CD4-positive, alpha-beta T cell (primary cell): ENCODE data around the gene KIF23. TPM values are rescaled to one million over a fixed set of nuclear protein-coding genes. Genes with fewer than 3 reads are reported as not detected.

ENCODE experiments used
- ATAC-seq: fragments of 200-7000 bp; cut with Tn5 transposase; one replicate; pipeline ENCODE4 v1.10.0; 2022; ENCODE audit warnings: mild to moderate bottlenecking; ENCODE audit not compliant: poor library complexity
- CTCF ChIA-PET: fragments of 350-600 bp; sonication (Branson Sonifier 250); formaldehyde crosslinking; loops from one replicate; lab custom pipeline; 2021; ENCODE audit warnings: antibody characterized with exemption, inconsistent platforms; lab: Charles Lee
- POLR2A ChIA-PET: fragments of 350-600 bp; sonication (Branson Sonifier 250); formaldehyde crosslinking; loops from one replicate; lab custom pipeline; 2021; ENCODE audit warnings: antibody characterized with exemption, inconsistent platforms; lab: Charles Lee
- DNase-seq, 14 experiments: peaks; one replicate each; pipeline ENCODE4 v3.0.0-alpha.2; 2013 to 2020; ENCODE audit warnings: mixed read lengths in 2 of 14
- H3K27ac ChIP-seq, 2 donors: one replicate each; pipeline versions ENCODE4 v1.5.1 to v1.7.0; 2013; ENCODE audit warnings: low read length in 2 of 2, low read depth in 1 of 2, mild to moderate bottlenecking in 1 of 2
- H3K27me3 ChIP-seq, 2 experiments: 1 replicate in 1 of 2; 2 replicates in 1 of 2; pipeline versions ENCODE4 v1.6.1 to v1.7.0; 2013; ENCODE audit warnings: low read length in 2 of 2, control low read depth in 1 of 2, mild to moderate bottlenecking in 1 of 2, moderate library complexity in 1 of 2; ENCODE audit not compliant: insufficient read depth in 2 of 2, control insufficient read depth in 1 of 2
- H3K36me3 ChIP-seq: one replicate; pipeline ENCODE4 v1.6.1; 2013; ENCODE audit warnings: low read length, control low read depth; ENCODE audit not compliant: insufficient read depth
- H3K4me1 ChIP-seq: one replicate; pipeline ENCODE4 v1.6.1; 2013; ENCODE audit warnings: low read length, control low read depth; ENCODE audit not compliant: insufficient read depth
- H3K4me3 ChIP-seq: one replicate; pipeline ENCODE4 v1.5.1; 2013; ENCODE audit warnings: mild to moderate bottlenecking, low read length, moderate library complexity
- H3K9me3 ChIP-seq, 2 experiments: 1 replicate in 1 of 2; 2 replicates in 1 of 2; pipeline versions ENCODE4 v1.6.1 to v1.7.0; 2013; ENCODE audit warnings: low read length in 2 of 2, mild to moderate bottlenecking in 2 of 2, control low read depth in 1 of 2, moderate library complexity in 1 of 2; ENCODE audit not compliant: control insufficient read depth in 1 of 2, insufficient read depth in 1 of 2
- H3K27ac Mint-ChIP-seq: one replicate; pipeline ENCODE4 v1.8.0; 2020; ENCODE audit warnings: mixed read lengths
- H3K27me3 Mint-ChIP-seq: one replicate; pipeline ENCODE4 v1.8.0; 2021; ENCODE audit warnings: mixed read lengths
- H3K36me3 Mint-ChIP-seq: one replicate; pipeline ENCODE4 v1.8.0; 2021; ENCODE audit warnings: low read depth, mixed read lengths
- H3K4me1 Mint-ChIP-seq: one replicate; pipeline ENCODE4 v1.8.0; 2021; ENCODE audit warnings: low read depth, mixed read lengths
- H3K4me3 Mint-ChIP-seq: one replicate; pipeline ENCODE4 v1.8.0; 2020; ENCODE audit warnings: mild to moderate bottlenecking, mixed read lengths
- H3K9me3 Mint-ChIP-seq: one replicate; pipeline ENCODE4 v1.8.0; 2020; ENCODE audit warnings: mixed read lengths
- intact Hi-C, 2 experiments: fragments of 100-400 bp; cut with DNase I in 1 of 2; cut with micrococcal nuclease in 1 of 2; formaldehyde crosslinking; loops; one replicate each; pipeline versions ENCODE4 v1.15.1 to v1.9.0; 2023 to 2025; cut with DNase I, micrococcal nuclease
- total RNA-seq, 174 experiments: library from RNA in 2 of 174; stranded (reverse) in 2 of 174; gene quantifications; one replicate each; pipeline ENCODE4 v1.2.3 and lab custom pipeline; 2021 to 2026
- TF ChIP-seq, protein P1 (sequence below): fragments of 200-600 bp; IDR thresholded peaks from one replicate; pipeline ENCODE4 v1.8.0; 2022; ENCODE audit warnings: antibody characterized with exemption, mild to moderate bottlenecking

KIF23 gene
- total RNA-seq, 2 experiments from 2014 or later: 0.71 to 1.1 TPM

DNA sequence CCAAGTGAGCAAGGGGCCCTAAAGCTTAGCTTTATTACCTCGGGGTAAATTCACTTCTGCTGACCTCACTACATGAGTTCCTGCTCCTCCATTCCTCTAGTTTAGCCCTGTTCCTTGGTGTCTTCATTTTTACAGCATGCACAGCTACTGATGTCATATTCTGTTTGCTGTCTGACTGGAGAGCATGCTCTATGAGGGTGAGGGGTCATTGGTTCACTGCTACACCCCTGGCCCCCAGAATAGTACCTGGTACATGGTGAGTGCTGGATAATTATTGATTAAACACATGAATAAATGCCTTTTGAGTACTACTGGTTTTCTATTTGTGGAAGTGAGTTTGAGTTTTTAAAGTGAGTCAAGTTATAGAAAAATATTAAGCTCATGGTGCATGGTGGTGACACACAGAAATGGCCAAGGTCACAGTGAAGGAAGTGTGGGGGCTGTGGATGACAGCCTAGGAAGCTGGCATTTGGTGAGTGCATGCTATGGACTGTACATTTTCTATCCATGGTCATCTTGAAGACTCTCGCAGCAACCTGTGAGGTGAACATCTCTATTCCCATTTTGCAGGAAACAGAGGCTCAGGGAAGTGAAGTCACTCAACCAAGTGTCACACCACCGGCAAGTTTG, 72.4 kb downstream of the KIF23 start:
- H3K4me1 ChIP-seq: no peaks in the 10 kb centered on the region
- H3K4me1 Mint-ChIP-seq: no peaks in the 10 kb centered on the region
- POLR2A ChIA-PET: no interaction called here

DNA sequence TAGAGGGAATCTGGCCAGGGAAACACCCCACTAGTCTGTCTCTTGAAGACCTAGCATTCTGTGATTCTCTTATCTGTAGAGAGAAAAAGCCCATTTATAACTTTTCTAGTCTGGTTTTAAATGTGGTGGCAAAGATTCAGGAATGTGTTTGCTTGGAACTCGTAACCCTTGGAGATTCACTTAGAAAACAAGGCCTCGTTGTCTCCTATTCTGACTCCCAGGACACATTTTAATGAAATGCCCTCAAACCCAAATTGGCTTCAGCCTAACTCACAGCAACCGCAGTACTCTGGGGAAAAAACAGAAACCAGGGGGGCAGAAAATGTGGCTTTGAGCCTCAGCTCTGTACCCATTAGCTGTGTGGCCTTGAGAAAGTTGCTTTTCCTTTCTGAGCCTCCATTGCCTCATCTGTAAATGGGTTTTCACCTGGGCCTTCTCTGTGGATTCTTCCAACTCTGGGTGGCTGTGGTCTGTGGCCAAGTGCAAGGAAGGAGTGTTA, 75.0 kb downstream of the KIF23 start:
- POLR2A ChIA-PET: no interaction called here
- Mint-ChIP-seq H3K4me3 (no peak overlapping the region), H3K36me3 (no peaks in the 10 kb centered on the region), H3K4me1 (no peaks in the 10 kb centered on the region), H3K9me3 (peaks cover 5% of the 10 kb centered on the region), H3K27ac (no peak overlapping the region), H3K27me3 (no peaks in the 10 kb centered on the region)
- Histone ChIP-seq H3K27ac (no peak overlapping the region), H3K9me3 (peaks cover 0 to 9% of the 10 kb centered on the region in 2 experiments), H3K36me3 (no peaks in the 10 kb centered on the region), H3K27me3 (no peaks in the 10 kb centered on the region), H3K4me3 (no peak overlapping the region), H3K4me1 (no peaks in the 10 kb centered on the region)
- no peak for ATAC-seq
- TF ChIP-seq, protein P1, sequence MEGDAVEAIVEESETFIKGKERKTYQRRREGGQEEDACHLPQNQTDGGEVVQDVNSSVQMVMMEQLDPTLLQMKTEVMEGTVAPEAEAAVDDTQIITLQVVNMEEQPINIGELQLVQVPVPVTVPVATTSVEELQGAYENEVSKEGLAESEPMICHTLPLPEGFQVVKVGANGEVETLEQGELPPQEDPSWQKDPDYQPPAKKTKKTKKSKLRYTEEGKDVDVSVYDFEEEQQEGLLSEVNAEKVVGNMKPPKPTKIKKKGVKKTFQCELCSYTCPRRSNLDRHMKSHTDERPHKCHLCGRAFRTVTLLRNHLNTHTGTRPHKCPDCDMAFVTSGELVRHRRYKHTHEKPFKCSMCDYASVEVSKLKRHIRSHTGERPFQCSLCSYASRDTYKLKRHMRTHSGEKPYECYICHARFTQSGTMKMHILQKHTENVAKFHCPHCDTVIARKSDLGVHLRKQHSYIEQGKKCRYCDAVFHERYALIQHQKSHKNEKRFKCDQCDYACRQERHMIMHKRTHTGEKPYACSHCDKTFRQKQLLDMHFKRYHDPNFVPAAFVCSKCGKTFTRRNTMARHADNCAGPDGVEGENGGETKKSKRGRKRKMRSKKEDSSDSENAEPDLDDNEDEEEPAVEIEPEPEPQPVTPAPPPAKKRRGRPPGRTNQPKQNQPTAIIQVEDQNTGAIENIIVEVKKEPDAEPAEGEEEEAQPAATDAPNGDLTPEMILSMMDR: no peak
- CTCF ChIA-PET: no interaction called here
- intact Hi-C loops: no loop called here
- DNase-seq: no peak

More for the DNA sequence above, 72.4 kb downstream of the KIF23 start:
- DNase-seq: no peak
- TF ChIP-seq, protein P1: no peak
- peaks cover 2% of the 10 kb centered on the region for H3K9me3 Mint-ChIP-seq
- Histone ChIP-seq H3K9me3 (peaks cover 0 to 9% of the 10 kb centered on the region in 2 experiments), H3K4me3 (no peak overlapping the region), H3K27ac (no peak overlapping the region), H3K36me3 (no peaks in the 10 kb centered on the region), H3K27me3 (no peaks in the 10 kb centered on the region)
- no peaks in the 10 kb centered on the region for H3K27me3 Mint-ChIP-seq
- no peaks in the 10 kb centered on the region for H3K36me3 Mint-ChIP-seq
- ATAC-seq: no peak
- CTCF ChIA-PET: no interaction called here
- intact Hi-C loops: no loop called here
- H3K4me3 Mint-ChIP-seq: no peak overlapping the region
- no peak overlapping the region for H3K27ac Mint-ChIP-seq

DNA sequence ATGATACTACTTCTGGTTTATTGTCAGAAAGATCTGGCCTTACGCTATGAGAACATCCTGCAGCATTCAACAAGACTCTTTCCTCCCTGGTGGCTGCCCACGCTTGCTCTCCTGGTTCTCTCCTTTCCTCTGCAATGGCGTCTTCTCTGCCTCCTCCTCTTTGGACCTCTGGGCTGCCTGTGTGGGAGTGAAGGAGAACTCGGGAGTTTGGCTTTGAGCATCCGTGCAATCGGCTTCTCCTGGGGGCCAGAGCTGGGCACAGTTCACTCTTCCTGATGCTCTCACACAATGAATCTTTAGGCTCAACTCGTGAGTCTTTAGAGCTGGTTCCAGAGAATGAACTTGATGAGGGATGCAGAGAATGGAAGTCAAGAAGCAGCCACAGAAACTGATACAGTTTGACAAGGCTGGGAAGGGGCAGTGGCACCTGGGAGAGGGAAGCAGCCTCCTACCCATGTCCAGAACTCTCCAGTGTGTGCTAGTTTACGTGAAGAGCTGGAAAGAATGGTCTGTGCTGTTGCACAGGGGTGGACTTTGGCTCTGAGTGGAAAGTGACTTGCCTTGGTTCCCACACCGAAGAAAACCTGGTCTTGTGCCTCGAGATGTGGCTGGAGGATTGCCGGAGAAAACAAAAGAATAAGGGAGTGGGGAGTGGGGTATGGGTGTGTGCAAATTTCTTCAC, 76.3 kb downstream of the KIF23 start:
- no peaks in the 10 kb centered on the region for H3K4me1 Mint-ChIP-seq
- DNase-seq (no peak), ATAC-seq (no peak)
- H3K27me3 Mint-ChIP-seq: no peaks in the 10 kb centered on the region
- Histone ChIP-seq H3K4me3 (no peak overlapping the region), H3K27me3 (no peaks in the 10 kb centered on the region), H3K4me1 (no peaks in the 10 kb centered on the region), H3K27ac (no peak overlapping the region), H3K36me3 (no peaks in the 10 kb centered on the region), H3K9me3 (peaks cover 0 to 4% of the 10 kb centered on the region in 2 experiments)
- H3K36me3 Mint-ChIP-seq: no peaks in the 10 kb centered on the region
- CTCF ChIA-PET: no interaction called here
- TF ChIP-seq, protein P1: no peak
- POLR2A ChIA-PET: no interaction called here
- H3K9me3 Mint-ChIP-seq: peaks cover 5% of the 10 kb centered on the region
- intact Hi-C loops: no loop called here
- H3K4me3 Mint-ChIP-seq: no peak overlapping the region
- no peak overlapping the region for H3K27ac Mint-ChIP-seq
